Ascending aorta (tissue), 2 donors: Measurements from ENCODE around the gene TM7SF3. TPM values are rescaled to one million over a fixed set of nuclear protein-coding genes. Genes with fewer than 3 reads are reported as not detected.
A peak's percentile ranks its signal among the peaks of the same experiment; 100 is the strongest.

Experiments
- DNase-seq, 2 donors: peaks; one replicate each; pipeline ENCODE4 v3.0.0-alpha.2; 2019; ENCODE audit warnings: low spot score in 2 of 2
- H3K27ac ChIP-seq, 2 donors: fragments of 200-600 bp; sonication (generic); one replicate each; pipeline ENCODE4 v1.5.1; 2016 to 2017; ENCODE audit warnings: mild to moderate bottlenecking in 1 of 2
- H3K27me3 ChIP-seq: fragments of 200-600 bp; sonication (generic); one replicate; pipeline ENCODE4 v1.5.1; 2017
- H3K36me3 ChIP-seq, 2 donors: fragments of 200-600 bp; sonication (generic); one replicate each; pipeline ENCODE4 v1.5.1; 2016
- H3K4me1 ChIP-seq, 2 donors: fragments of 200-600 bp; sonication (generic); one replicate each; pipeline ENCODE4 v1.5.1; 2016 to 2017; ENCODE audit warnings: mild to moderate bottlenecking in 1 of 2
- H3K4me3 ChIP-seq, 2 donors: fragments of 200-600 bp; sonication (generic); one replicate each; pipeline ENCODE4 v1.5.1; 2016 to 2017; ENCODE audit warnings: mild to moderate bottlenecking in 1 of 2
- H3K9me3 ChIP-seq, 2 donors: fragments of 200-600 bp; sonication (generic); one replicate each; pipeline ENCODE4 v1.5.1; 2016
- intact Hi-C: fragments of 100-400 bp; cut with DNase I; formaldehyde crosslinking; loops from one replicate; pipeline ENCODE4 v1.15.1; 2023
- total RNA-seq: library from RNA; depleted of rRNA; stranded (reverse); fragments of >200 nt; gene quantifications from one replicate; pipeline ENCODE4 v1.1.0, GENCODE V29; 2016
- TF ChIP-seq, protein P1 (sequence below), 3 experiments: fragments of 200-600 bp in 2 of 3; fragments of 450-650 bp in 1 of 3; sonication (generic) in 2 of 3; IDR thresholded peaks; one replicate each; pipeline ENCODE4 v1.5.1; 2016 to 2019; ENCODE audit warnings: antibody characterized with exemption in 3 of 3, mild to moderate bottlenecking in 1 of 3, moderate library complexity in 1 of 3

The TM7SF3 gene
- 213 TPM for total RNA-seq

DNA sequence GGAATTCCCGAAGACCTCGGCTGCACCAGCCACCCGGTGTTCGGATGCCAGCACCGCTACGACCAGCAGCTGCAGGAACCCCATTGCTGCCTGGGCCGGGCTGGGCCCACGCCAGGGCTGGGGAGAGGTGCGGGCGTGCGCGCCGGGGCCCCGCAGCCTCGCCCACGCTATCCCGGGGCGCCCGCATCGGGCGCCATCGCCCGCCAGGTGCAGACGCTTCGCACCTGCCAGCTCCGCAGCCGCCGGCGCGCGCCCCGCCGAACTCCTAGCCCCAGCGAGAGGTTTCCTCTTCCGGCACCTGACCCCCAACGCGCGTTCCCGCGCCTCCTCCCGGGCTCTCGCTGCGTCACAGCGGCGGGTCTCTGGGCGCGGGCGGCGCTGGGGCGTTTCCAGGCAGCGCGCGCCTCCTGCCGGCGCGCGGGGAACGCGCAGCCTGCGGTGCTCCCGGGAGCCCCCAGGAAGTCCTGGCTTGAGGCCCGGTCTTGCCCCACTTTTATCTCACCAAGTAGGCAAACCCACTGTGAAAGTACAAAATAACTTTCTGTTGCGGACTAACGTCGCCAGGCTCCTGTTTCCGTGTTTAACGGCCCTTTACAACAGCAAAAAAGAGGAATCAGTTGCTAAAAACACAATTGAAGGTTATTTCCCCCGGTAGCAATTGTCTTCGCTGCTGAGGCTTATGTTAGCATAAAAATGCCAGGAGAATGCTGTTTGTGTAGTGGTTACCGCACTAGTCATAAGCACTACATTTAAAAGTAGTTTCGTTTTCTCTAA is at the start of gene TM7SF3:
Gene TM7SF3 (minus strand): TSS at position 300 of the 774 bp plus-strand sequence. CDS start 216 bp downstream, at position 84.
- Histone ChIP-seq H3K27me3 (no peaks in the 10 kb centered on the region), H3K4me3 (peak within 1 kb of the TSS; percentile 97 to 99), H3K27ac (peak within 1 kb of the TSS; percentile 88 to 92), H3K4me1 (peaks cover 3 to 34% of the 10 kb centered on the region in 2 donors), H3K36me3 (no peaks in the 10 kb centered on the region), H3K9me3 (no peaks in the 10 kb centered on the region)
- intact Hi-C loops = loop anchor here (1.0 to 2.0 kb wide), 3 partner anchors 76 to 291 kb away; partner anchors contain the start of gene FGFR1OP2
- TF ChIP-seq, protein P1, sequence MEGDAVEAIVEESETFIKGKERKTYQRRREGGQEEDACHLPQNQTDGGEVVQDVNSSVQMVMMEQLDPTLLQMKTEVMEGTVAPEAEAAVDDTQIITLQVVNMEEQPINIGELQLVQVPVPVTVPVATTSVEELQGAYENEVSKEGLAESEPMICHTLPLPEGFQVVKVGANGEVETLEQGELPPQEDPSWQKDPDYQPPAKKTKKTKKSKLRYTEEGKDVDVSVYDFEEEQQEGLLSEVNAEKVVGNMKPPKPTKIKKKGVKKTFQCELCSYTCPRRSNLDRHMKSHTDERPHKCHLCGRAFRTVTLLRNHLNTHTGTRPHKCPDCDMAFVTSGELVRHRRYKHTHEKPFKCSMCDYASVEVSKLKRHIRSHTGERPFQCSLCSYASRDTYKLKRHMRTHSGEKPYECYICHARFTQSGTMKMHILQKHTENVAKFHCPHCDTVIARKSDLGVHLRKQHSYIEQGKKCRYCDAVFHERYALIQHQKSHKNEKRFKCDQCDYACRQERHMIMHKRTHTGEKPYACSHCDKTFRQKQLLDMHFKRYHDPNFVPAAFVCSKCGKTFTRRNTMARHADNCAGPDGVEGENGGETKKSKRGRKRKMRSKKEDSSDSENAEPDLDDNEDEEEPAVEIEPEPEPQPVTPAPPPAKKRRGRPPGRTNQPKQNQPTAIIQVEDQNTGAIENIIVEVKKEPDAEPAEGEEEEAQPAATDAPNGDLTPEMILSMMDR (IDR thresholded peaks at IDR 0.05) = peak; percentile 71 to 97 (median 94)
- peak; percentile 82 to 96 for DNase-seq

DNA sequence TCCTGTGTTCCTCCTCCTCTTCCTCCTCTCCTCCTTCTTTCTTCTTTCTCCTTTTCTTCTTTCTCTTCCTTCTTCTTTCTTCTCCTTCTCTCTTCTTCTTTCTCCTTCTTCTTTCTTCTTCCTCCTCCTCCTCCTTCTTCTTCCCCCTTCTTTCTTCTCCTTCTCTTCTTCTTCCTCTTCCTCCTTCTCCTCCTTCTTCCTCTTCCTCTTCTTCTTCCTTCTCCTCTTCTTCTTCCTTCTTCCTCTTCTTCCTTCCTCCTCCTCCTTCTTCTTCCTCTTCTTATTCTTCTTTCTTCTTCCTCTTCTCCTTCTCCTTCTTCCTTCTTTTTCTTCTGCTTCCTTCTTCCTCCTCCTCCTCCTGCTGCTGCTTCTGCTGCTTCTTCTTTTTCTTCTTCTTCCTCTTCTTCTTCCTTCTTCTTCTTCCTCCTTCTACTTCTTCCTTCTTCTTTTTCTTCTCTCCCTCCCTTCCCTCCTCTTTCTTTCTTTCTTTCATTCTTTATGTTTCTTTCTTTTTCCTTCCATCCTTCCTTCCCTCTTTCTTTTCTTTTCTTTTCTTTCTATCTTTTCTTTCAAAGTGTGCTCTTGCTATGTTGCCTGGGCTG is 49.2 kb upstream of the TM7SF3 start:
- no peak for DNase-seq
- no peak overlapping the region for H3K27ac ChIP-seq
- H3K9me3 ChIP-seq = no peaks in the 10 kb centered on the region
- no peaks in the 10 kb centered on the region for H3K4me1 ChIP-seq
- intact Hi-C loops = no loop called here
- H3K27me3 ChIP-seq = no peaks in the 10 kb centered on the region
- H3K36me3 ChIP-seq = no peaks in the 10 kb centered on the region
- TF ChIP-seq, protein P1 (IDR thresholded peaks at IDR 0.05) = no peak
- no peak overlapping the region for H3K4me3 ChIP-seq

- intact Hi-C loops = no loop called here
- H3K27me3 ChIP-seq = no peaks in the 10 kb centered on the region
- no peak overlapping the region for H3K27ac ChIP-seq
- no peak for DNase-seq
- H3K9me3 ChIP-seq = no peaks in the 10 kb centered on the region
- no peaks in the 10 kb centered on the region for H3K36me3 ChIP-seq
- H3K4me3 ChIP-seq = no peak overlapping the region
- no peaks in the 10 kb centered on the region for H3K4me1 ChIP-seq
- TF ChIP-seq, protein P1 (IDR thresholded peaks at IDR 0.05) = no peak
These were observed 47.1 kb upstream of the TM7SF3 start for GRCh38 chr12:27061317-27061716.

GRCh38 chr12:27060740-27061139 is 46.6 kb upstream of the TM7SF3 start:
- DNase-seq = no peak
- TF ChIP-seq, protein P1 (IDR thresholded peaks at IDR 0.05) = no peak
- H3K27me3 ChIP-seq = no peaks in the 10 kb centered on the region
- no peaks in the 10 kb centered on the region for H3K9me3 ChIP-seq
- no peak overlapping the region for H3K27ac ChIP-seq
- H3K4me3 ChIP-seq = no peak overlapping the region
- no peaks in the 10 kb centered on the region for H3K4me1 ChIP-seq
- H3K36me3 ChIP-seq = no peaks in the 10 kb centered on the region
- intact Hi-C loops = no loop called here

DNA sequence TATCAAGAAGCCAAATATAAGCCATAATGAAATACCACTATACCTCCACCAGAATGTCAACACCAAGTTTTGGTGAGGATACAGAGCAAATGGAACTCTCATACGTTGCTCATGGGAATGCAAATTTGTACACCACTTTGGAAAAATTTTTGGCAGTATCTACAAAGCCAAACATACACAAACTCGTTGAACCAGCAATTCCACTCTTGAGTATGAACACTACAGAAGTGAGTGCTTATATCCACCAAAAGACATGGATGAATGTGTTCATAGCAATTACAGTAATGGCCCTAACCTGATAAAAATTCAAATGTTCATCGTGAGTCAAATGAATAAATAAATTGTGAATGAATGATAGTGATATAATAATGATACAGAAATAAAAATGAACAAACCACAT is 43.4 kb upstream of the TM7SF3 start:
- TF ChIP-seq, protein P1 (IDR thresholded peaks at IDR 0.05) = no peak
- no peak for DNase-seq
- H3K27me3 ChIP-seq = no peaks in the 10 kb centered on the region
- intact Hi-C loops = no loop called here
- H3K36me3 ChIP-seq = no peaks in the 10 kb centered on the region
- H3K27ac ChIP-seq = no peak overlapping the region
- H3K9me3 ChIP-seq = no peaks in the 10 kb centered on the region
- H3K4me1 ChIP-seq = no peaks in the 10 kb centered on the region
- no peak overlapping the region for H3K4me3 ChIP-seq
